ENCODE data around the gene RHBDL1. TPM values are rescaled to one million over a fixed set of nuclear protein-coding genes. Genes with fewer than 3 reads are reported as not detected.
A peak's percentile ranks its signal among the peaks of the same experiment; 100 is the strongest.

Gene RHBDL1
- total RNA-seq, 4 donors from 2014 or later, result 1.1 to 1.5 (median 1.3) TPM; not detected in 1

DNA sequence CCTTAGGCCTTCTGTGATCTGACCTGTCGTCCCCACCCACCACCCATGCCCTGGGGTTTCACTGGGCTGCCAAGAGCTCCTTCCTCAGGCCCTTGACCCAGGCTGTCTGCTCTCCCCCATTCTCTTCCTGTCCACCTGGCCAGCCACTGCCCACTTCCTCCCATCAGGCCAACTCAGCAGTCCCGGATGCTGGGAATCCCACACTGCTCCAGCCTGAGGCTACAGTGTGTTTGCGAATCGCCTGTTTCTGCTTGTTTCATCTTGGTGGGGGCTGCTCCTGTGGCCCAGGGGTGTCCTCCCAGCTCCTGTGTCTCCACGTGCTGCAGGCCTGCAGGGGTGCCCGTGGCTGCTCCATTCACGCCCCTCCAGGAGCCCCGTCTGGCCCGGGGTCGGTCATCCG is 38.6 kb downstream of the RHBDL1 start:
- H3K36me3 ChIP-seq, result peaks cover 0 to 6% of the 10 kb centered on the region in 2 donors
- no peak for ATAC-seq
- 73% methylated on average over 6 of the region's 11 CpGs; no CpG with 5 or more reads in 1 of the 2 donors for WGBS, 2 donors (ENCODE audit: low coverage in 1 of 2)
- TF ChIP-seq POLR2AphosphoS5 (IDR thresholded peaks at IDR 0.05) (no peak), EP300 (IDR thresholded peaks at IDR 0.05) (no peak), POLR2A (IDR thresholded peaks at IDR 0.05) (no peak)
- TF ChIP-seq, protein P1, sequence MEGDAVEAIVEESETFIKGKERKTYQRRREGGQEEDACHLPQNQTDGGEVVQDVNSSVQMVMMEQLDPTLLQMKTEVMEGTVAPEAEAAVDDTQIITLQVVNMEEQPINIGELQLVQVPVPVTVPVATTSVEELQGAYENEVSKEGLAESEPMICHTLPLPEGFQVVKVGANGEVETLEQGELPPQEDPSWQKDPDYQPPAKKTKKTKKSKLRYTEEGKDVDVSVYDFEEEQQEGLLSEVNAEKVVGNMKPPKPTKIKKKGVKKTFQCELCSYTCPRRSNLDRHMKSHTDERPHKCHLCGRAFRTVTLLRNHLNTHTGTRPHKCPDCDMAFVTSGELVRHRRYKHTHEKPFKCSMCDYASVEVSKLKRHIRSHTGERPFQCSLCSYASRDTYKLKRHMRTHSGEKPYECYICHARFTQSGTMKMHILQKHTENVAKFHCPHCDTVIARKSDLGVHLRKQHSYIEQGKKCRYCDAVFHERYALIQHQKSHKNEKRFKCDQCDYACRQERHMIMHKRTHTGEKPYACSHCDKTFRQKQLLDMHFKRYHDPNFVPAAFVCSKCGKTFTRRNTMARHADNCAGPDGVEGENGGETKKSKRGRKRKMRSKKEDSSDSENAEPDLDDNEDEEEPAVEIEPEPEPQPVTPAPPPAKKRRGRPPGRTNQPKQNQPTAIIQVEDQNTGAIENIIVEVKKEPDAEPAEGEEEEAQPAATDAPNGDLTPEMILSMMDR (IDR thresholded peaks at IDR 0.05), result no peak
- H3K4me3 ChIP-seq, result peak overlapping the region in 1 of 2 donors; percentile 79
- H3K27me3 ChIP-seq, result peaks cover 34% of the 10 kb centered on the region
- H3K9me3 ChIP-seq, result no peaks in the 10 kb centered on the region
- peaks cover 0 to 59% (median 19%) of the 10 kb centered on the region in 3 donors for H3K4me1 ChIP-seq
- H3K27ac ChIP-seq, result no peak overlapping the region

DNA sequence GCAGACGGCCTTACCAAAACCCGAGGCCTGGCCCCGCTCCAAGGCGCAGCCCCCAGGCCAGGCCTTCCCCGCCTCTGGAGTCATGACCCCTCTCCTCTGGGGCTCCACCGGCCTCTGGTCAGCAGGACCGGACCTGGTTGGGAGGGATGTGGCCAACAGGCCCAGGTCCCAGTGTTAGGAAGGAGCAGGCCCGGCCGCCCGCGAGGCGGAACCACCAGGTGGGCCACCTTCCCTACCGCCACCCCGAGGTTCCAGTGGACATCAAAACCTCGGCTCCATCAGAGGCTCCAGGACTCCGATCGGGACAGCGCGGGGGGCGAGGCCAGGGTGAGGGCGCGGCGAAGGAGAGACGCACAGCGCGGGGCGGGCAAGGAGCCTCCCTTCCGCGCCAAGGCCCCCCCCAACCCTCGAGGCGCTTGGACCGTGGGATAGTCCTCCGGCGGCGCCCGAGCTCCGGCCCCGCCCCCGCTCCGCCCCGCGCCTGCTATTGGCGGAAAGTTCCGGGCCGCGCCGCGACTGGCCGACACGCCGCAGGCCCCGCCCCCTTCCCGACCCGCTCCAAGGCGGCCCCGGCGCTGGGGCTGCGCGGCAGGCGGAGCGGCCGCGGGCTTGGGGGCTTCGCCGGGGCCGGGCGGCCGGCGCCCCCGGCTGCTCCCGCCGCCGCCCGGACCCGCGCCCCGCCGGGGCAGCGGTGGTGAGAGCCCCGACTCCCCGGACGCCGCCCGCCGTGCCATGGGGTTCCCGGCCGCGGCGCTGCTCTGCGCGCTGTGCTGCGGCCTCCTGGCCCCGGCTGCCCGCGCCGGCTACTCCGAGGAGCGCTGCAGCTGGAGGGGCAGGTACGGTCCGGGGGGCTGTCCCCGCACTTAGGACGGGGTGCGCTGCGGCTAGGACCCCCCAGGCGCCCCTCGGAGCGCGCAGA is 39.3 kb downstream of the RHBDL1 start, which contains the start of gene METRN:
METRN (plus strand) TSS at position 561 of the 919 bp plus-strand sequence; CDS start at position 733, 172 bp downstream.
- Histone ChIP-seq H3K4me1 (peaks cover 0 to 61% (median 18%) of the 10 kb centered on the region in 3 donors), H3K4me3 (peak within 1 kb of the TSS; percentile 73 to 79), H3K27me3 (peaks cover 27% of the 10 kb centered on the region), H3K27ac (peak within 1 kb of the TSS in 3 of 4 donors; percentile 64 to 80 (median 74)), H3K36me3 (peaks cover 0 to 6% of the 10 kb centered on the region in 2 donors), H3K9me3 (no peaks in the 10 kb centered on the region)
- no peak for TF ChIP-seq EP300 (IDR thresholded peaks at IDR 0.05)
- no peak for TF ChIP-seq POLR2A (IDR thresholded peaks at IDR 0.05)
- TF ChIP-seq, protein P1 (IDR thresholded peaks at IDR 0.05), result no peak
- no peak for TF ChIP-seq POLR2AphosphoS5 (IDR thresholded peaks at IDR 0.05)
- peak; percentile 94 for ATAC-seq
- WGBS, 2 donors (ENCODE audit: low coverage in 1 of 2), result 0% methylated on average over 1 to 3 of the region's 108 CpGs

DNA sequence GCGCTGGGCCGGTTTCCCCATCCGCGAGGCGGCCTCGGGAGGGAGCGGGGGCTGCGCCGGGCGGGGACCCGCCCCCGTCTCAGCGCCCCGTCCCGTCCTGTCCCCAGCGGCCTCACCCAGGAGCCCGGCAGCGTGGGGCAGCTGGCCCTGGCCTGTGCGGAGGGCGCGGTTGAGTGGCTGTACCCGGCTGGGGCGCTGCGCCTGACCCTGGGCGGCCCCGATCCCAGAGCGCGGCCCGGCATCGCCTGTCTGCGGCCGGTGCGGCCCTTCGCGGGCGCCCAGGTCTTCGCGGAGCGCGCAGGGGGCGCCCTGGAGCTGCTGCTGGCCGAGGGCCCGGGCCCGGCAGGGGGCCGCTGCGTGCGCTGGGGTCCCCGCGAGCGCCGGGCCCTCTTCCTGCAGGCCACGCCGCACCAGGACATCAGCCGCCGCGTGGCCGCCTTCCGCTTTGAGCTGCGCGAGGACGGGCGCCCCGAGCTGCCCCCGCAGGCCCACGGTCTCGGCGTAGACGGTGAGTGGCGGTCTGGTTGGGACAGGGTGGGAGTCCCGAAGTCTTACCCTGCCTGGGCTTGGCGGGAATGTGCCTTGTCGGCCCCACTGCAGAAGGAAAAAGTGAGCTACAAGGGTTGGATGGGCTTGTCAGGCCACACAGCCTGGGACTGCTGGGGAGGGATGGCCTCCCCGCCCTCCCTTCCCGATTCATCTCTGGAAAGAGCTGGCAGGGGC is 40.2 kb downstream of the RHBDL1 start:
- Histone ChIP-seq H3K4me3 (peak overlapping the region; percentile 73 to 79), H3K9me3 (no peaks in the 10 kb centered on the region), H3K36me3 (peaks cover 0 to 6% of the 10 kb centered on the region in 2 donors), H3K4me1 (peaks cover 0 to 61% (median 23%) of the 10 kb centered on the region in 3 donors), H3K27ac (peak overlapping the region in 3 of 4 donors; percentile 64 to 80 (median 74)), H3K27me3 (peaks cover 18% of the 10 kb centered on the region)
- ATAC-seq, result no peak
- TF ChIP-seq EP300 (IDR thresholded peaks at IDR 0.05), result no peak
- TF ChIP-seq, protein P1 (IDR thresholded peaks at IDR 0.05), result peak in 2 of 4 experiments; percentile 23 to 24
- no CpG with 5 or more reads among the region's 74 CpGs for WGBS, 2 donors (ENCODE audit: low coverage in 1 of 2)

DNA sequence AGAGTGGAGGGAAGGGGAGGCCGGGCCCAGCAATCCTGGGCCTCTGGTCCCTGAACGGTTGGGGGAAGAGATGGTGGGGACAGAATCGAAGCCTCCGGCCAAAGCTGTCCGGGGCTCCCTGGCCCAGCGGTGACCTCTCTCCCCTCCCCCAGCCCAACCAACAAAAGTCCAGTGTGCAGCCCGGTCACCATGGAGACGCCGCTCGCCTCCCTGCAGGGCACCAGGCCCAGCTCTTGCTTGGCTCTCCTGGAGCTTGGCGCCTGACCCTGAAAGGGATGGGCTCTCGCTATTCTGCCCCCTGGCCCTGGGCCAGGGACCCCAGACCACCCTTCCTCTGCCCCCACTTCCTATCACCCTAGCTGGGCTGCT is 40.7 kb downstream of the RHBDL1 start:
- peak overlapping the region in 2 of 4 donors; percentile 64 to 80 for H3K27ac ChIP-seq
- peak overlapping the region in 1 of 2 donors; percentile 79 for H3K4me3 ChIP-seq
- TF ChIP-seq POLR2AphosphoS5 (IDR thresholded peaks at IDR 0.05) (no peak), EP300 (IDR thresholded peaks at IDR 0.05) (no peak), POLR2A (IDR thresholded peaks at IDR 0.05) (no peak)
- TF ChIP-seq, protein P1 (IDR thresholded peaks at IDR 0.05), result no peak
- no peaks in the 10 kb centered on the region for H3K9me3 ChIP-seq
- WGBS, 2 donors (ENCODE audit: low coverage in 1 of 2), result 11% methylated on average over 5 of the region's 12 CpGs; no CpG with 5 or more reads in 1 of the 2 donors
- peaks cover 0 to 6% of the 10 kb centered on the region in 2 donors for H3K36me3 ChIP-seq
- H3K4me1 ChIP-seq, result peaks cover 0 to 62% (median 23%) of the 10 kb centered on the region in 3 donors
- peaks cover 13% of the 10 kb centered on the region for H3K27me3 ChIP-seq
- ATAC-seq, result no peak
